Lower leg skin (tissue), 4 donors: ENCODE measurements around the gene RAB3C. TPM values are rescaled to one million over a fixed set of nuclear protein-coding genes. Genes with fewer than 3 reads are reported as not detected.

ENCODE experiments used
- DNase-seq, 2 donors: peaks; one replicate each; pipeline ENCODE4 v3.0.0-alpha.2; 2019; ENCODE audit warnings: low spot score in 2 of 2
- H3K4me3 ChIP-seq: fragments of 200-600 bp; sonication (generic); 2 replicates; pipeline ENCODE4 v1.5.1; 2017; ENCODE audit warnings: mild to moderate bottlenecking, low read depth; ENCODE audit not compliant: poor library complexity, severe bottlenecking
- CTCF ChIP-seq, 3 donors: fragments of 450-650 bp; IDR thresholded peaks; one replicate each; pipeline ENCODE4 v1.5.1; 2016; ENCODE audit warnings: antibody characterized with exemption in 3 of 3, mild to moderate bottlenecking in 3 of 3, moderate library complexity in 2 of 3
- POLR2A ChIP-seq, 2 donors: fragments of 450-650 bp; IDR thresholded peaks; one replicate each; pipeline ENCODE4 v1.6.1; 2016 to 2017; ENCODE audit warnings: antibody characterized with exemption in 2 of 2, mild to moderate bottlenecking in 1 of 2, moderate library complexity in 1 of 2
- WGBS, 2 donors: methylation state at CpG; one replicate each; pipeline ENCODE4 v1.1.5; 2018; 5-methylcytosine and 5-hydroxymethylcytosine counted together
- intact Hi-C: fragments of 100-400 bp; cut with DNase I; formaldehyde crosslinking; loops from one replicate; pipeline ENCODE4 v1.15.0; 2023; ENCODE audit warnings: low total_unique reads
- total RNA-seq, 4 donors: library from RNA; depleted of rRNA; stranded (reverse); fragments of >200 nt; gene quantifications; one replicate each; pipeline ENCODE4 v1.1.0, GENCODE V29; 2016

Gene RAB3C
- total RNA-seq, 4 donors from 2014 or later = 0.04 to 1.2 (median 0.14) TPM

GRCh38 chr5:58672521-58672920, 89.6 kb downstream of the RAB3C start:
- TF ChIP-seq POLR2A (IDR thresholded peaks at IDR 0.05) = no peak
- no peak for TF ChIP-seq CTCF (IDR thresholded peaks at IDR 0.05)
- 86 to 87% methylated on average over 2 of the region's 2 CpGs for WGBS, 2 donors
- no peak for DNase-seq

GRCh38 chr5:58674070-58674469, 91.2 kb downstream of the RAB3C start:
- no peak for DNase-seq
- H3K4me3 ChIP-seq = no peak overlapping the region
- 57 to 88% methylated on average over 2 of the region's 2 CpGs for WGBS, 2 donors
- no peak for TF ChIP-seq CTCF (IDR thresholded peaks at IDR 0.05)
- no peak for TF ChIP-seq POLR2A (IDR thresholded peaks at IDR 0.05)
- intact Hi-C loops = no loop called here

More at GRCh38 chr5:58672521-58672920, 89.6 kb downstream of the RAB3C start:
- no peak overlapping the region for H3K4me3 ChIP-seq
- intact Hi-C loops = no loop called here

GRCh38 chr5:58674711-58675110, 91.8 kb downstream of the RAB3C start:
- no peak for DNase-seq
- no peak for TF ChIP-seq CTCF (IDR thresholded peaks at IDR 0.05)
- no peak for TF ChIP-seq POLR2A (IDR thresholded peaks at IDR 0.05)
- 46 to 55% methylated on average over 2 of the region's 2 CpGs for WGBS, 2 donors
- intact Hi-C loops = no loop called here
- no peak overlapping the region for H3K4me3 ChIP-seq

- intact Hi-C loops = no loop called here
- no peak overlapping the region for H3K4me3 ChIP-seq
- no peak for DNase-seq
- TF ChIP-seq POLR2A (IDR thresholded peaks at IDR 0.05) (no peak), CTCF (IDR thresholded peaks at IDR 0.05) (no peak)
- WGBS, 2 donors = 55 to 61% methylated on average over 1 of the region's 1 CpG
Observed at GRCh38 chr5:58675341-58675740, 92.5 kb downstream of the RAB3C start.

GRCh38 chr5:58677650-58678049, 94.8 kb downstream of the RAB3C start:
- TF ChIP-seq POLR2A (IDR thresholded peaks at IDR 0.05) (no peak), CTCF (IDR thresholded peaks at IDR 0.05) (no peak)
- 81 to 94% methylated on average over 2 of the region's 2 CpGs for WGBS, 2 donors
- DNase-seq = no peak
- intact Hi-C loops = no loop called here
- H3K4me3 ChIP-seq = no peak overlapping the region

- intact Hi-C loops = no loop called here
- no peak for TF ChIP-seq CTCF (IDR thresholded peaks at IDR 0.05)
- no peak for TF ChIP-seq POLR2A (IDR thresholded peaks at IDR 0.05)
- DNase-seq = no peak
- WGBS, 2 donors = 78 to 87% methylated on average over 2 of the region's 2 CpGs
- no peak overlapping the region for H3K4me3 ChIP-seq
Observed at GRCh38 chr5:58680503-58680902, 97.6 kb downstream of the RAB3C start.
